ENCODE data around the gene ZFYVE19.
"Not testable (repeated sequence)": the region's sequence is repeated elsewhere in the genome, so short reads cannot be mapped to it uniquely, and the experiment has no call there.

Gene ZFYVE19

DNA sequence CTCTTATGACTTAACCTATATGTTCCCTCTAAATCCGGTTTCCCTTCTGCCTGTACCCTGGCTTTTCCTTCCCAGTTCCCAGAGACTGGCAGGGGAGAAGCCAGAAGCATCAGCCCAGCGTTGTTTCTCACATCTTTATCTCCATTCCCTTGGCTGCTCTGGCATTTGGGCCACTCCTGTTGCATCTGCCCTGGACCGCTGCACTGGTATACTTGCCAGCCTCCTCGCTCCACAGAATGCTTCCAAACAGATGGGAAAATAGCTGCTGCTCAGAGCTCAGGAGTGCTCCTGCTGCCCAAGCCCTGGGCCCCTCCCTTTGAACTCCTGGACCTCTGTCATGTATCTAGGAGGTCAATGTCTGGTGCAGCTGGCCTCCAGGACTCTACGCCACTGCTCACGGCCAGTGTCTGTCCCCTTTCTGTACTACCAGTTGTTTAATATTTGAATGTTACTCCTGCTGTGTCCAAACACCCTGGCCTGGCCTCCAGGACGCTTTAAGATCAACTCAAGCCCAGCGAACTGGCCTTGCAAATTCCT is 43.8 kb downstream of the ZFYVE19 start:
- DNase-seq = no peak

DNA sequence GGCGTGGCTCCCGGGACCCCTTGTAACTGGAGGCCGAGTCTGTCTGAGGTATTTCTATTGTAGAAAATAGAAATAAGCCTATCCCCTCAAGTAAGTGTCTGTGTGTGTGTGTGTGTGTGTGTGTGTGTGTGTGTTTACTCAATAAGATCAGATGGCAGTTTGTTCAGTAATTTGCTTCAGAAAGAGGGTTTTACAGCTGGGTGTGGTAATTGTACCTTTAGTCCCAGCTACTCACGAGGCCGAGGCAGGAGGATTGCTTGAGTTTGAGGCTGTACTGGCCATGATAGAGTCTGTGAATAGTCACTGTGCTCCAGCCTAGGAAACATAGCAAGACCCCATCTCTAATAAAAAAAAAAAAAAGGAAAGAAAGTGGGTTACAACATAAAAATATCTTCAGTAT is 45.6 kb downstream of the ZFYVE19 start:
- DNase-seq = no peak

DNA sequence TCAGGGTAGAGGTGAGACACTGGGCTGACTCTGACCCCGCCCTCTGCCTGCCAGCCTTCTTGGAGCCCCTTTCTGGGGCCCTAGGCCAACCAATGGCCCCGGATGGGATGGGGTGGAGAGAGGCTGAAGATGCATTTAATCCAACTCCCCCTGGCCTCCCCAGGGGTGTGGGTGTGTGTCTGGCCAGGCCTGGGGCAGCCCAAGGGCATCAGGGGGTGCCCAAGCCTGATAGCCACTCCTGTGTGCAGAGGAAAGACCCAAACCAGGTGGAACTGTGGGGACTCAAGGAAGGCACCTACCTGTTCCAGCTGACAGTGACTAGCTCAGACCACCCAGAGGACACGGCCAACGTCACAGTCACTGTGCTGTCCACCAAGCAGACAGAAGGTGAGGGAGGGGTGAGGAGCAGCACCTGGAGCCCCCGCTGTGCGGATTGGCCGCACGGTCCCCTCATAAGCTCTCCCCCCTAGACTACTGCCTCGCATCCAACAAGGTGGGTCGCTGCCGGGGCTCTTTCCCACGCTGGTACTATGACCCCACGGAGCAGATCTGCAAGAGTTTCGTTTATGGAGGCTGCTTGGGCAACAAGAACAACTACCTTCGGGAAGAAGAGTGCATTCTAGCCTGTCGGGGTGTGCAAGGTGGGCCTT is 46.5 kb downstream of the ZFYVE19 start:
- DNase-seq = no peak

DNA sequence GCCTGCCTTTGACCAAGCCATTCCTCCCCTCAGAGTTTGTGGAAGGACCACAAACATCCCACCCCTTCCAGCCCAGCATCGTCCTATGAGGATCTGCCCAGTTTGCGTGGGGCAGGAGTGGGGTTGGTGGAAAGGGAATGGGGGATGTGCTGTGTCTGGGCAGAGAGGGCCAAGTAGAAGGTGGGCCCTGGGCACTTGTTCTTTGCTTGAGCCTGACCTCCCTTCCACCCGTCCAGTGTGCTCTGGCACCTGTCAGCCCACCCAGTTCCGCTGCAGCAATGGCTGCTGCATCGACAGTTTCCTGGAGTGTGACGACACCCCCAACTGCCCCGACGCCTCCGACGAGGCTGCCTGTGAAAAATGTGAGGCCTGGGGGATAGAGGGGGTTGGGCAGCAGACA is 47.3 kb downstream of the ZFYVE19 start:
- DNase-seq = no peak

DNA sequence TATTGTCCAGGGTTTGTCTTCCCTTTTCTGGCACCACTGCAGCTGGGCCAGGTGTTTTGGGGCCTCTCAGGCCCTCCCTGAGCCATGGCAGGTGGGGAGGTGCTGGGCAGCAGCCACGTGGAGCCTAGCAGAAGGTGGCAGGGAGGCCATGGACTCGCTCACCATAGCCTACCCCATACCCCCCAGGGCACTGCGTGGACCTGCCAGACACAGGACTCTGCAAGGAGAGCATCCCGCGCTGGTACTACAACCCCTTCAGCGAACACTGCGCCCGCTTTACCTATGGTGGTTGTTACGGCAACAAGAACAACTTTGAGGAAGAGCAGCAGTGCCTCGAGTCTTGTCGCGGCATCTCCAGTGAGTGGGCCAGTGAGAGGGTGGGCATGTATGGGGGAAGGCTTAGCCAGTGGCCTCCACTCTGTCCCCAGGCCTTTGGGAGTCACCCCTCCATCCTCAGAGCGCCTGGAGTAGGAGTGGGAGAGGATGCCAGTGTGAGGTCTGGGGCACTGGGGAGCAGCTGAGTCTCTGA is 48.9 kb downstream of the ZFYVE19 start:
- DNase-seq = no peak

DNA sequence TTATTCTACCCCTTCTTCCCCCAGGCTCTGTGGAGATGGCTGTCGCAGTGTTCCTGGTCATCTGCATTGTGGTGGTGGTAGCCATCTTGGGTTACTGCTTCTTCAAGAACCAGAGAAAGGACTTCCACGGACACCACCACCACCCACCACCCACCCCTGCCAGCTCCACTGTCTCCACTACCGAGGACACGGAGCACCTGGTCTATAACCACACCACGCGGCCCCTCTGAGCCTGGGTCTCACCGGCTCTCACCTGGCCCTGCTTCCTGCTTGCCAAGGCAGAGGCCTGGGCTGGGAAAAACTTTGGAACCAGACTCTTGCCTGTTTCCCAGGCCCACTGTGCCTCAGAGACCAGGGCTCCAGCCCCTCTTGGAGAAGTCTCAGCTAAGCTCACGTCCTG is 49.9 kb downstream of the ZFYVE19 start:
- no peak for DNase-seq

DNA sequence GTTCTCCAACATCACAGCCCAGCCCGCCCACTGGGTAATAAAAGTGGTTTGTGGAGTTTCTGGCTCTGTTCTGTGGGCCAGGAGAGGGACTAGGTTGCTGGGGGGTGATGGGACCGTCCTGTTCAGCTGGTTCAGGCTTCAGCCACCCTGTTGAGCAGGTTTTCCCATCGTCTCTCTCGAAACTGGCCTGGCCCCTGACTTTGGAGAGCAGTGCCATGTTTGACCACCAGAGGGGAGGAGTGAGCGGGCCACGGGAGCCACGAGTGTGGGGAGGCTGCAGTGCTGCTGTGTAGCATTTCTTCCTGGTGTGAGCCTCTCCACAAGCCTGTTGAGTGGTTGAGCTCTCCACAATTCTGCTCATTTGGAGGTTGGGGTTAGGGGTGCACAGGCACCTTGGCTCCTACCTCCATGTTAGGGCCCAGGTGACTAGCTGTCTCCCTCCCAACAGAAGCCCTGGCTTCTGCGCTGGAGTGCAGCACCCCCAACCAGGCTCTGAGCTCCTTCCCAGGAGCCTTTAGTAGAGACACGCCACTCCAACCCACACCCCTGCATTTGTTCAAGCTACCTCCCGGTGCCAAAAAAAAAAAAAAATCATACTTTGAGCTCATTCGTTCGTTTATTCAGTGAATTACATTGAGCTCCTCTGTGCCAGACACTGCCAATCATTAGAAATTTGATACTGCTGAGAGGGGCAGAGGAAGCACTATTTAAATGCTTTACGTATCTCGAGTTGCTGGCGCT is 50.9 kb downstream of the ZFYVE19 start:
- DNase-seq = no peak

DNA sequence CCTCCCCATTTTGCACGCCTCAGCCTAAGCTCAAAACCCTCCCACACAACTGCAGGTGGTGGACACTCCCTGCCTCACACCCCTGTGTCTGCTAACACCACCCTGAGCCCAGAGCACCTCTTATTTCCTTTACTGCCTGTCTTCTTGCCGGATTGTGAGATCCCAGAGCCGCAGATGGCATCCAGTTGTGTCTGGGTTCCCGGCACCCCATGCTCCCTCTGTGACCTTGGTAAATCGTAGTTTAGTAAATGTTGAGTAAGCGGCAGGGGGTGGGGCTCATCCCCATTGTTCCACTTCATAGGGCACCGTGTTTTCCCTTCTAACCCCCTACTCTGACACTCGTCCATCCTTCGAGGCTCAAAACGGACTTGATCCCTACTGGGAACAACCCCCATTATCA is 51.8 kb downstream of the ZFYVE19 start:
- no peak for DNase-seq

DNA sequence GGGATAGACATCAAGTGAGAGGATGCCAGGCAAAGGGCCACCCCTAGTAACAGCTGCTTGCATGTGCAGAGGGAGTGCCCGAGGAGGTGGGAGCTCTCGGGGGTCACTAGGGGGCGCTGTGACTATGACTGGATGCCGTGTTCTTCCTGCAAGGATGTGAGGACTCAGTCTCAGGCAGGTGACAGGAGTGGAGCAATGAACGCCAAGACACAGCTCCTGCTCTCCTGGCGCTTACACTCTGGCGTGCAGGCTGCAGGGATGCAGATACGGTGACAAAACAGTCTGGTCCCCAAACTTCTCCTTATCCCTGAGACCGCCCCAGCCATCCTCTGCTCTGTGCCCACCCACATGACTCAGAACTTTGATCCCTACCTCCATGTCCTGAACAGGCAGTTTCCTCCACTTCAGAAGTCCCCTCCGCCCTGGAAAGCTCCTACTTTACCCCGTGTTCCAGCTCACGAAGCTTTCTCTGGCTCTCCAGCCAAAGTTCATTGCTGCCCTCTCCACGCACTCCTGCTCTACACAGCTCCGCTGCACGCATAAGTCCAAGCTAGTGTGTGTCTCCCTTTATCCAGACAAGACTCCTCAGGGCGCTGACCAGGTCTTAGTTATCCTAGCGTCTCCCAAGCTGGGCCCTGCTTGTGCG is 52.4 kb downstream of the ZFYVE19 start:
- no peak for DNase-seq

DNA sequence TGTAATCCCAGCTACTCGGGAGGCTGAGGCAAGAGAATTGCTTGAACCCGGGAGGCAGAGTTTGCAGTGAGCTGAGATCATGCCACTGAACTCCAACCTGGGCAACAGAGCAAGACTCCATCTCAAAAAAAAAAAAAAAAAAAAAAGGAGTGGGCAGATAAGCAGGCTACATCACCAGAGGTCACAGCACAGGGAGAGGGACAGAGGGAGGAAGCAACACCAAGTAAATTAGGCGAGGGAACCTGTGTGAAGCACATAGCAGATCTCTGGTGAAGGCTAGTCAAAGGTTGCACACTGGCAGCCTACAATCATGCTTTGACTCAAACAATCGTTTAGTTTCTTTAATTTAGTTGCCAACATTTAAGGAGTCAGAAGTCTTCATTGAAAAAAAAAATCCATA is 54.3 kb downstream of the ZFYVE19 start:
- DNase-seq = not testable (repeated sequence)

DNA sequence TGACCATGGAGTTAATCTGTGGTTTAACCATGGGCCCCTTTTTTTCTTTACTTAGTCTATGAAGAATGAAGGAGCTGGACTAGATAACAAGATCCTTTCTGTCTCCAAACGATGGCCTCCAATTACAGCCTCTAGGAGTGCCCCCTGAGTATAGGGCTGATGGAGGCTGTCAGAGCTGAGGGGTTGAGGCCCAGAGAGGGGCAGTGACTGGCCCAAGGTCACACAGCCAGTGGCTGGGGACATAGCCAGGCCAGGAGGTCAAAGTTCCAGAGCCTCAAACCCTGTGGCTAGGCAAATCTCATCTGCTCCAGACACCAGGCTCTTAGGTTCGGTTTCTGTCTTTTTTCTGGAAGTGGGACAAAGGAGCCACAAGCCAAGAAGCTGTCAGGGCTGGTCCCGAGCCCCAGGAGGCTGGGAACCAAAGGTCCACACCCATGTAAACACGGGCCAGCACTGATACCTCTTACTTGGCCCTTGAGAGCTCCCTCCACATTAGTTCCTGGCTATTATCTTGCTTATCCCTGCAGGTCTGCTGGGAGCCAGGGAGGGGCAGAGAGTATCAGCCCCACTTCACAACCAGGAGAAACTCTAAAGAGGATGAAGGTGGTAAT is 56.9 kb downstream of the ZFYVE19 start:
- no peak for DNase-seq
